ENCODE measurements around the gene DNAH2.

The DNAH2 gene

GRCh38 chr17:7875804-7876370 lies 158.3 kb downstream of the DNAH2 start:
- DNase-seq (ENCODE audit: low read depth), result no peak

- DNase-seq (ENCODE audit: low read depth), result no peak
Measured at GRCh38 chr17:7878234-7878633, 160.7 kb downstream of the DNAH2 start.

GRCh38 chr17:7880076-7880868 lies 162.7 kb downstream of the DNAH2 start:
- no peak for DNase-seq (ENCODE audit: low read depth)

GRCh38 chr17:7881276-7882054 lies 163.9 kb downstream of the DNAH2 start:
- DNase-seq (ENCODE audit: low read depth), result no peak

- no peak for DNase-seq (ENCODE audit: low read depth)
Measured at GRCh38 chr17:7882068-7882467, 164.5 kb downstream of the DNAH2 start.

GRCh38 chr17:7882629-7883028 lies 165.1 kb downstream of the DNAH2 start:
- no peak for DNase-seq (ENCODE audit: low read depth)

Data from GM04503 (cell line).